ENCODE results near the gene DCP2.
A peak's percentile ranks its signal among the peaks of the same experiment; 100 is the strongest.

Gene DCP2

GRCh38 chr5:112933105-112933504, 43.5 kb upstream of the DCP2 start:
- H3K9me3 ChIP-seq (ENCODE audit: severe bottlenecking): no peaks in the 10 kb centered on the region
- no peaks in the 10 kb centered on the region for H3K27me3 ChIP-seq (ENCODE audit: insufficient read depth, poor library complexity, severe bottlenecking)

GRCh38 chr5:112933651-112934365, 42.8 kb upstream of the DCP2 start:
- H3K36me3 ChIP-seq (ENCODE audit: low read depth): no peaks in the 10 kb centered on the region
- H3K4me1 ChIP-seq (ENCODE audit: insufficient read depth, poor library complexity, severe bottlenecking): no peaks in the 10 kb centered on the region
- no peak for TF ChIP-seq CTCF (IDR thresholded peaks at IDR 0.05; ENCODE audit: poor library complexity, severe bottlenecking)
- H3K27me3 ChIP-seq (ENCODE audit: insufficient read depth, poor library complexity, severe bottlenecking): no peaks in the 10 kb centered on the region
- no peak for DNase-seq (ENCODE audit: low spot score)
- no peak overlapping the region for H3K27ac ChIP-seq (ENCODE audit: poor library complexity, severe bottlenecking)
- no peak overlapping the region for H3K4me3 ChIP-seq (ENCODE audit: severe bottlenecking)
- 0 out of 3 replicates have a peak, but pooled peaks have one; percentile 25 for ATAC-seq (ENCODE audit: low read depth)
- H3K9me3 ChIP-seq (ENCODE audit: severe bottlenecking): no peaks in the 10 kb centered on the region

More at GRCh38 chr5:112933105-112933504, 43.5 kb upstream of the DCP2 start:
- TF ChIP-seq CTCF (IDR thresholded peaks at IDR 0.05; ENCODE audit: poor library complexity, severe bottlenecking): no peak
- no peak overlapping the region for H3K4me3 ChIP-seq (ENCODE audit: severe bottlenecking)
- H3K27ac ChIP-seq (ENCODE audit: poor library complexity, severe bottlenecking): no peak overlapping the region
- DNase-seq (ENCODE audit: low spot score): no peak
- peaks cover 3% of the 10 kb centered on the region for H3K4me1 ChIP-seq (ENCODE audit: insufficient read depth, poor library complexity, severe bottlenecking)
- no peaks in the 10 kb centered on the region for H3K36me3 ChIP-seq (ENCODE audit: low read depth)
- ATAC-seq (ENCODE audit: low read depth): no peak

- DNase-seq (ENCODE audit: low spot score) (no peak), ATAC-seq (ENCODE audit: low read depth) (no peak)
- H3K36me3 ChIP-seq (ENCODE audit: low read depth): no peaks in the 10 kb centered on the region
- TF ChIP-seq CTCF (IDR thresholded peaks at IDR 0.05; ENCODE audit: poor library complexity, severe bottlenecking): no peak
- no peaks in the 10 kb centered on the region for H3K4me1 ChIP-seq (ENCODE audit: insufficient read depth, poor library complexity, severe bottlenecking)
- H3K27ac ChIP-seq (ENCODE audit: poor library complexity, severe bottlenecking): no peak overlapping the region
- no peak overlapping the region for H3K4me3 ChIP-seq (ENCODE audit: severe bottlenecking)
- H3K9me3 ChIP-seq (ENCODE audit: severe bottlenecking): no peaks in the 10 kb centered on the region
- H3K27me3 ChIP-seq (ENCODE audit: insufficient read depth, poor library complexity, severe bottlenecking): no peaks in the 10 kb centered on the region
Measured at GRCh38 chr5:112934366-112934663, 42.3 kb upstream of the DCP2 start.

- ATAC-seq (ENCODE audit: low read depth) (no peak), DNase-seq (ENCODE audit: low spot score) (no peak)
- no peaks in the 10 kb centered on the region for H3K4me1 ChIP-seq (ENCODE audit: insufficient read depth, poor library complexity, severe bottlenecking)
- no peaks in the 10 kb centered on the region for H3K9me3 ChIP-seq (ENCODE audit: severe bottlenecking)
- no peaks in the 10 kb centered on the region for H3K36me3 ChIP-seq (ENCODE audit: low read depth)
- no peak overlapping the region for H3K4me3 ChIP-seq (ENCODE audit: severe bottlenecking)
- no peaks in the 10 kb centered on the region for H3K27me3 ChIP-seq (ENCODE audit: insufficient read depth, poor library complexity, severe bottlenecking)
- H3K27ac ChIP-seq (ENCODE audit: poor library complexity, severe bottlenecking): no peak overlapping the region
- TF ChIP-seq CTCF (IDR thresholded peaks at IDR 0.05; ENCODE audit: poor library complexity, severe bottlenecking): no peak
Measured at GRCh38 chr5:112935675-112936074, 40.9 kb upstream of the DCP2 start.

- no peaks in the 10 kb centered on the region for H3K9me3 ChIP-seq (ENCODE audit: severe bottlenecking)
- no peak overlapping the region for H3K4me3 ChIP-seq (ENCODE audit: severe bottlenecking)
- DNase-seq (ENCODE audit: low spot score): no peak
- TF ChIP-seq CTCF (IDR thresholded peaks at IDR 0.05; ENCODE audit: poor library complexity, severe bottlenecking): no peak
- H3K4me1 ChIP-seq (ENCODE audit: insufficient read depth, poor library complexity, severe bottlenecking): no peaks in the 10 kb centered on the region
- H3K27ac ChIP-seq (ENCODE audit: poor library complexity, severe bottlenecking): no peak overlapping the region
- no peak for ATAC-seq (ENCODE audit: low read depth)
- H3K27me3 ChIP-seq (ENCODE audit: insufficient read depth, poor library complexity, severe bottlenecking): no peaks in the 10 kb centered on the region
- H3K36me3 ChIP-seq (ENCODE audit: low read depth): no peaks in the 10 kb centered on the region
Measured at GRCh38 chr5:112938286-112938685, 38.3 kb upstream of the DCP2 start.

Measured in RWPE2 (cell line).